Stimulated activated CD8-positive, alpha-beta memory T cell treated with anti-CD3 and anti-CD28 coated beads, Interleukin-15, amount 100 ng/mL, for 4 hours (primary cell): Measurements from ENCODE around the gene WIPI1.
"Not testable (repeated sequence)": the region's sequence is repeated elsewhere in the genome, so short reads cannot be mapped to it uniquely, and the experiment has no call there.

Experiments
- DNase-seq, 2 donors: peaks; one replicate each; pipeline ENCODE4 v3.0.0-alpha.2; 2020; ENCODE audit warnings: low read depth in 2 of 2

WIPI1 gene

GRCh38 chr17:68413597-68414560, 43.4 kb downstream of the WIPI1 start:
- DNase-seq = peak; percentile 17 to 44

DNA sequence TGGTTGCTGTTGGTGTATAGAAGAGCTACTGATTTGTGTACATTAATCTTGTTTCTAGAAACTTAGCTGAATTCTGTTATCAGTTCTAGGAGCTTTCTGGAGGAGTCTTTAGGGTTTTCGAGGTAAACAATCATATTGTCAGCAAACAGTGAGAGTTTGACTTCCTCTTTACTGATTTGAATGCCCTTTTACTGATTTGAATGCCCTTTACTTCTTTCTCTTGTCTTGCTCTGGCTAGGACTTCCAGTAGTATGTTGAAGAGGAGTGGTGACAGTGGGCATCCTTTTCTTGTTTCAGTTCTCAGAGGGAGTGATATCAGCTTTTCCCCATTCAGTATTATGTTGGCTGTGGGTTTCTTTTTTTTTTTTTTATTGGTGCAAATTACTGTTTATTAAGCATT, 49.6 kb downstream of the WIPI1 start:
- DNase-seq = not testable (repeated sequence)

GRCh38 chr17:68403837-68404236, 53.5 kb downstream of the WIPI1 start:
- not testable (repeated sequence) for DNase-seq

DNA sequence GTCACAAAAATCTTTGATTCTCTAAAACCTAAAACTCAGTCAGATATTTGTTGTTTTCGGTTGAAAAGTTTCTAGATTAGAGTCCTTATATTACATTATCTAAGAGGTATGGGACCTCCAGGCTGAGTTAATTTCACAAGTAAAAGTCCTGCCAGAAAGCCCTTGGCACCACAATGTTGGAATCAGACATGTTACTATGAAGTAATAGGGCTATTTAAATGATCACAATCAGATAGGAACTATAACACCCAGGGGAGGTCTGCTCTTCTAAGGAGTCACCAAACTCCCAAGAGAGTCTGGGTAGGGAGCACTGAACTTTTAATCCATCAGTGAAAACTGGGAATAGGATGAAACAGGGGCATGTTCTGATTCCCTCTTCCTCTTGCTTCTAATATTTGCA, 54.2 kb downstream of the WIPI1 start:
- no peak for DNase-seq

GRCh38 chr17:68401288-68401687, 56.0 kb downstream of the WIPI1 start:
- DNase-seq = no peak

GRCh38 chr17:68400404-68400735, 56.9 kb downstream of the WIPI1 start:
- DNase-seq = no peak

- peak in 1 of 2 donors; percentile 13 for DNase-seq
Observed at GRCh38 chr17:68399638-68400403, 57.5 kb downstream of the WIPI1 start.

DNA sequence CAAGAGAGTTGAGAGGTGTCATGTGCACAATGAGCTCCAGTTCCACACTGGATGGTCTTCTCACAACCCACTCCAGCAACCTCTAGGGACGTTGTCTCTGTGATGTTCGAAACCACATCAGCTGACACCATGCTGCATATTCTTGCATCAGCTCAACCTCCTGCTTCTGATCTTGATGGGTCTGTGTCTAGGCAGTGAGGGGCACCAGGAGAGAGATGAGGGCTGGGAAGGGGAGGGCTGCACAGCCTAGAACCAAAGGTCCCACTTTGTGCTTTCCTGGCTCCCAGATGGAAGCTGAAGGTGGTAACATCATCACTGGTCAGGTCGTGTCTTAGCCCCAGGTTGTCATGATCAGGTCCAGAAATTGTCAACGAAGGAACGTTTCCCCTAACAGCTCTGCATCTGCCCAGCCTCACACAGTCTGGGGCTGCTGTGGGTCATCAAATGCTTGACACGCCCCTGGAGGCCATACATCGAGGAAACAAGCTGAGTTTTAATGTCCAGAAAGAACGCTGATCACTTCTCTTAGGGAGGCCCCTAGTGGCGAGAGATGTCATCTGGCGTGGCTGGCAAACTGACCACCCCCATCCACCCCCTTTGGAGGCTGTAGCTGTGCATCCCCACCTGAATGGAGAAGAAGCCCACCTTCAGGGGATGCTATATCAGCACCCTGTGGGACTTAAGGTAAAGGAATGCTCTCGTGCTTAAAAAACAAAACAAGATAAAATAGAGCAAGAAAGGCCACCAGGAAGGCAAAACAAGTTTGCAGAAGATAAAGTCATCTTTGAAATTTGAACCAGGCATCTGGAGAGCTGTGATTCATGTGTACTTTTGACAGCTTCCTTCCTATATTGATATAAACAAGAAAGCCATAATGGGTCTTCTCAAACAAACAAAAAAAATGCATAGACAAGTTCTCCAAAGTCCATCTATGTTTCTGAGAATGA, 58.3 kb downstream of the WIPI1 start:
- DNase-seq = no peak

GRCh38 chr17:68397108-68397536, 60.2 kb downstream of the WIPI1 start:
- DNase-seq = no peak

GRCh38 chr17:68396226-68397107, 60.8 kb downstream of the WIPI1 start:
- no peak for DNase-seq

DNA sequence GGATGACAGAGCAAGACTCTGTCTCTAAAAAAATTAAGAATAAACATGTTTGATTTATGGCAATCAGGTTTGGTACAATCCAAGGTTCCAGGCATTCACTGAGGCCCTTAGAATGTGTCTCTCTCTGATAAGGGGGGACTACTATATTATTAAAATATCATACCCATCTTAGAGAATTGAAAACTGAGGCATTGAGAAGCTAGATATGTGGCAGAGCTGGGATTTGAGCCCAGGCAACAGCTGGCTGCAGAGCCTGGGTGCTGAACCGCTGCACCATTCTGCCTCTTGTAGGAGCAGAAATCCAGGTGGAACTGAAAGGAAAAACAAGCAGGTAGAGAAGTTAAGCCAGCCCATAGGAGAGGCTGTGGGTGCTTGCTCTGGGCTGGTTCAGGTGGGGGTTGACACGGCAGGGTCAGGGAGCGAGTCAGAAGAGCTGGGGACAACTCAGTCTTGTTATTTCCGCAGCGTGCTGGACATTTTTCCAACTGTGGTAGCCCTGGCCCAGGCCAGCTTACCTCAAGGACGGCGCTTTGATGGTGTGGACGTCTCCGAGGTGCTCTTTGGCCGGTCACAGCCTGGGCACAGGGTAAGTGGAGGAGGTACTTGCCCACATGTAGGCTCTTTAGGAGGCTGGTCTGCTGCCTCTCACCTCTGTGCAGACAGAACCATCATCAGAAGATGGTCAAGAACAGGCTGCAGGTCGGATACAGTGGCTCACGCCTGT, 62.5 kb downstream of the WIPI1 start:
- no peak for DNase-seq

DNA sequence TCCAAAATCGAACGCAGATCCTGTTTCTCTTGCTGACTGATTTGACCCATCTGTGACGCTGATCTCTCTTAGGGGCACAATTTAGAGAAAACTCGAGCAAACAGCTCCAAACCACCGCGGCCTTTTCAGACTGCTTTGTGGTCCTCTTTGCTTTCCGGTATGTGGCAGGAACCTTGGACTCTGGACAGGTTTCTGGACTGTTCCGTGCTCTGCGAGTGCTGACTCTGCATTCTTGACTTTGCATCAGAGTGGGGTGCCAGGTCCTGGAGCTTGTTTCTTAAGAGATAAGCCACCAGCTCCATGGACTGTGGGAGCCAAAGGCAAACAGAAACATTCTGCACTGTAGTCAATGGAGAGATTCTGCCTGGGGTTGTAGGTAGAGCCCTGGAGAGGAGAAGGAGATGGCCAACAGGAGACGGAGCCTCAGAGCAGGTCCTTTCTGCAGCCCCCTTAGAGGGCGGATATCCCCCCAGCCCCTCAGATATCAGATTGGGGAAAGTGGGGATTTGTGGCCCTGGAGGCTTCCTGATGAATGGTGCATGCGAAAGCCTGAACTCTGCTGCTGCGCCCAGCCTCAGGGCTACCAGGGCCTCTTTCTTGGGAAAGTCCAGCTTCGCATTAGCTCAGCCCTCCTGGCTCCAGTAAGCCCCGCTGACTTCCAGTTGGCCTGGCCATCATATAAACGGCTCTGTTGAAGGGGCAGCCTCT, 65.6 kb downstream of the WIPI1 start:
- DNase-seq = no peak

GRCh38 chr17:68390888-68391545, 66.3 kb downstream of the WIPI1 start:
- DNase-seq = no peak

- DNase-seq = no peak
Observed at GRCh38 chr17:68389041-68389440, 68.3 kb downstream of the WIPI1 start.

GRCh38 chr17:68387435-68388218, 69.7 kb downstream of the WIPI1 start:
- no peak for DNase-seq

GRCh38 chr17:68385490-68386215, 71.6 kb downstream of the WIPI1 start:
- no peak for DNase-seq

GRCh38 chr17:68384941-68385340, 72.4 kb downstream of the WIPI1 start:
- DNase-seq = no peak
